DOHH2 (cell line): ENCODE measurements around the gene MT1H.

Source experiments
- H3F3A ChIP-seq: fragments of 200-600 bp; sonication (generic), shearing (Covaris generic); 2 replicates; pipeline ENCODE4 v1.6.0; 2016; ENCODE audit warnings: antibody characterized with exemption, mild to moderate bottlenecking; ENCODE audit not compliant: control insufficient read depth, insufficient read depth
- H3K27ac ChIP-seq: fragments of 200-600 bp; sonication (generic); 2 replicates; pipeline ENCODE4 v1.5.1; 2014; ENCODE audit warnings: low read depth, mild to moderate bottlenecking, low read length, moderate library complexity
- H3K27me3 ChIP-seq: fragments of 200-600 bp; sonication (generic); 2 replicates; pipeline ENCODE4 v1.6.1; 2014; ENCODE audit warnings: mild to moderate bottlenecking, low read length, mixed read lengths; ENCODE audit not compliant: control insufficient read depth
- H3K36me3 ChIP-seq: fragments of 200-600 bp; sonication (generic); 2 replicates; pipeline ENCODE4 v1.6.1; 2014; ENCODE audit warnings: mild to moderate bottlenecking, low read length, moderate library complexity, mixed read lengths; ENCODE audit not compliant: control insufficient read depth
- H3K4me1 ChIP-seq: fragments of 200-600 bp; sonication (generic); 2 replicates; pipeline ENCODE4 v1.6.1; 2014; ENCODE audit warnings: mild to moderate bottlenecking, low read length, mixed read lengths; ENCODE audit not compliant: control insufficient read depth
- H3K4me2 ChIP-seq: fragments of 200-600 bp; sonication (generic); 2 replicates; pipeline ENCODE4 v1.6.0; 2014; ENCODE audit warnings: mild to moderate bottlenecking, low read length, moderate library complexity
- H3K4me3 ChIP-seq: fragments of 200-600 bp; sonication (generic); 2 replicates; pipeline ENCODE4 v1.5.1; 2014; ENCODE audit warnings: mild to moderate bottlenecking, low read length, mixed read lengths
- H3K79me2 ChIP-seq: fragments of 200-600 bp; sonication (generic); 2 replicates; pipeline ENCODE4 v1.6.1; 2014; ENCODE audit warnings: mild to moderate bottlenecking, low read length, mixed read lengths; ENCODE audit not compliant: control insufficient read depth
- H3K9me2 ChIP-seq: fragments of 200-600 bp; sonication (generic); replicated peaks from 2 replicates; pipeline ENCODE4 v1.6.1; 2014; ENCODE audit warnings: mild to moderate bottlenecking, low read length, mixed read lengths; ENCODE audit not compliant: control insufficient read depth
- H3K9me3 ChIP-seq: fragments of 200-600 bp; sonication (generic); 2 replicates; pipeline ENCODE4 v1.6.1; 2014; ENCODE audit warnings: antibody characterized with exemption, low read length, mixed read lengths; ENCODE audit not compliant: control insufficient read depth, insufficient read depth
- H4K20me1 ChIP-seq: fragments of 200-600 bp; sonication (generic); 2 replicates; pipeline ENCODE4 v1.6.0; 2014; ENCODE audit warnings: low read depth, mild to moderate bottlenecking, antibody characterized with exemption, low read length, moderate library complexity; ENCODE audit not compliant: control insufficient read depth, insufficient read depth
- EZH2phosphoT487 ChIP-seq: fragments of 200-600 bp; sonication (generic); IDR thresholded peaks from 2 replicates; pipeline ENCODE4 v1.6.1; 2017; ENCODE audit warnings: borderline replicate concordance, mild to moderate bottlenecking, antibody characterized with exemption, low read length, moderate library complexity, mixed read lengths
- TF ChIP-seq, protein P1 (sequence below): fragments of 200-600 bp; sonication (generic); IDR thresholded peaks from one replicate; pipeline ENCODE4 v1.5.1; 2014; ENCODE audit warnings: antibody characterized with exemption, mild to moderate bottlenecking, low read depth, low read length; ENCODE audit not compliant: poor library complexity, severe bottlenecking

Gene MT1H

DNA sequence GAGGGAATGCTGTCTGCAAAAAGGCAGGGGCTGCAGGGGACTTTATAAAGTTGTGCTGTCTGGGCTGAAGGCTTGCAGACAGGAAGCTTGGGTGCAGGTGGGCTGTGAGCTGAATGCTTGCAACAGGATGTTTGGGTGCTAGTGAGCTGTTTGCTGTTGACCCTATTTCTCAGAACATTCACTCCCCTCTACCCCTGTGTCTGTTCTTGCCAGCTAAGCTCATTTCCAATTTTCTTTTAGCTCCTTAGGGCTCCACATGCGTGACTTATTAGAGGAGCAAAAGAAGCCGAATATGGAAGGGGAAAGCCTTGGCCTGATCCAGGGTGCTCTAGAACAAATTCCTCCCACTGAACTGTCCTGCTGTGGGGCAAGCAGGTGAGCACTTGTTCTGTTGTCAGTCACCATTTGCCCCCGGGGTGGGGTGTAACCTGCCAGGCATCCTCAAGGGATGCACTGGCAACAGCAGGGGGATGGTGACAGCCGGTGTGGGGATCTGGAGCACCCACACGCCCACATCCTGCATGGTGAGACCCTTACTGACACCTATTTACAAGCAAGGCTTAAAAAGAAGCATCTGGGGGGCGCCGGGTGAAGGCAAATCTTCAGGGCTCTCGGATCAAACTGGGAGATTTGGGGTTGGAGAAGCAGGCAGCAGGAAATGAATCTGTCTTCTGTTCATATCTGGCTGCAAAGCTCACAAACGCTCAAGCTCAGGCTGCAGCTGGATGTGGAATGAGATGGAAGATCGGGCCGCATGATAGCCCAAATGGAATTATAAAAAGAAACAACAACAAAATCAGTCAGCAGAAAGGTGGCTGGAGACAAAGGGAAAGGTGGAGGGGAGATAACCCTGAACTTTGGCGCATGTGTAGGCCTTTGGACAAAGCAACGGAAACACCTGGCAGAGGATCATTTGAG is 39.2 kb downstream of the MT1H start:
- no peak for TF ChIP-seq EZH2phosphoT487
- TF ChIP-seq, protein P1, sequence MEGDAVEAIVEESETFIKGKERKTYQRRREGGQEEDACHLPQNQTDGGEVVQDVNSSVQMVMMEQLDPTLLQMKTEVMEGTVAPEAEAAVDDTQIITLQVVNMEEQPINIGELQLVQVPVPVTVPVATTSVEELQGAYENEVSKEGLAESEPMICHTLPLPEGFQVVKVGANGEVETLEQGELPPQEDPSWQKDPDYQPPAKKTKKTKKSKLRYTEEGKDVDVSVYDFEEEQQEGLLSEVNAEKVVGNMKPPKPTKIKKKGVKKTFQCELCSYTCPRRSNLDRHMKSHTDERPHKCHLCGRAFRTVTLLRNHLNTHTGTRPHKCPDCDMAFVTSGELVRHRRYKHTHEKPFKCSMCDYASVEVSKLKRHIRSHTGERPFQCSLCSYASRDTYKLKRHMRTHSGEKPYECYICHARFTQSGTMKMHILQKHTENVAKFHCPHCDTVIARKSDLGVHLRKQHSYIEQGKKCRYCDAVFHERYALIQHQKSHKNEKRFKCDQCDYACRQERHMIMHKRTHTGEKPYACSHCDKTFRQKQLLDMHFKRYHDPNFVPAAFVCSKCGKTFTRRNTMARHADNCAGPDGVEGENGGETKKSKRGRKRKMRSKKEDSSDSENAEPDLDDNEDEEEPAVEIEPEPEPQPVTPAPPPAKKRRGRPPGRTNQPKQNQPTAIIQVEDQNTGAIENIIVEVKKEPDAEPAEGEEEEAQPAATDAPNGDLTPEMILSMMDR: no peak
- Histone ChIP-seq H3K9me2 (no peaks in the 10 kb centered on the region), H3K27ac (no peak overlapping the region), H3K27me3 (peaks cover 11% of the 10 kb centered on the region; the same call in 1 of the 2 replicates), H4K20me1 (no peaks in the 10 kb centered on the region), H3K9me3 (no peaks in the 10 kb centered on the region), H3K36me3 (no peaks in the 10 kb centered on the region), H3K4me2 (no peak overlapping the region), H3K4me3 (no peak overlapping the region), H3K79me2 (no peaks in the 10 kb centered on the region), H3F3A (no peaks in the 10 kb centered on the region), H3K4me1 (peaks cover 6% of the 10 kb centered on the region; the same call in 1 of the 2 replicates)

DNA sequence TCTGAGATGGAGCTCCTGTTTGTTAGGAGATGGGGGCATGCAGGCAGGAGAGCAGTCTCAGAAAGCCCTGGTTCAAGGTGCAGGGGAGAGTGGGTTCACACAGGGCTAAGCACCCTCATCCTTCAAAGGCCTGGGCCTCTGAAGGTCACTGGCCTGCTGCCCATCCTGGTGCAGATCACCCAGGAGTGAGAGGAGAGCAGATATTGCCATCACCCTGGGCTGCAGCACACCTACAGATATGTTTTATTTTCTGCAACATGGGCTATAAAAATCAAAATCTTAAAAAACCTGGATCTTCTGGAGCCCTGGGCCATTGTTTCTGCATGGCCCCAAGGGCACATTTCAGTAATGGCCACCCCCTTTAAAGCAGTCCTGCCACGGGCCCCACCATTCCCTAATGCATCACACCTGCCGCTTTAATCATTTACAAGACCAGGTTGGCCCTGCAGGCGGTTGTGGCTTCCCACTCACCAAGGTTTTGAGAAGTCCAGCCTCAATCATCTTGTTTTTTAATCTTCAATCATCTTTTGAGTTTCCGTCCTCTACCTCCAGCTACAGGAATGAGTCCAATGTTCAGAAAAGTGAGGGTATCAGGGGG is 39.9 kb downstream of the MT1H start:
- TF ChIP-seq, protein P1: no peak
- no peak for TF ChIP-seq EZH2phosphoT487
- H3K4me2 ChIP-seq: no peak overlapping the region
- H3K4me1 ChIP-seq: peaks cover 6% of the 10 kb centered on the region; the same call in 1 of the 2 replicates
- no peak overlapping the region for H3K4me3 ChIP-seq
- no peaks in the 10 kb centered on the region for H3K36me3 ChIP-seq
- no peaks in the 10 kb centered on the region for H4K20me1 ChIP-seq
- H3K27ac ChIP-seq: no peak overlapping the region
- H3K27me3 ChIP-seq: peaks cover 11% of the 10 kb centered on the region; the same call in 1 of the 2 replicates
- H3K9me2 ChIP-seq: no peaks in the 10 kb centered on the region
- no peaks in the 10 kb centered on the region for H3F3A ChIP-seq
- no peaks in the 10 kb centered on the region for H3K79me2 ChIP-seq
- H3K9me3 ChIP-seq: no peaks in the 10 kb centered on the region

DNA sequence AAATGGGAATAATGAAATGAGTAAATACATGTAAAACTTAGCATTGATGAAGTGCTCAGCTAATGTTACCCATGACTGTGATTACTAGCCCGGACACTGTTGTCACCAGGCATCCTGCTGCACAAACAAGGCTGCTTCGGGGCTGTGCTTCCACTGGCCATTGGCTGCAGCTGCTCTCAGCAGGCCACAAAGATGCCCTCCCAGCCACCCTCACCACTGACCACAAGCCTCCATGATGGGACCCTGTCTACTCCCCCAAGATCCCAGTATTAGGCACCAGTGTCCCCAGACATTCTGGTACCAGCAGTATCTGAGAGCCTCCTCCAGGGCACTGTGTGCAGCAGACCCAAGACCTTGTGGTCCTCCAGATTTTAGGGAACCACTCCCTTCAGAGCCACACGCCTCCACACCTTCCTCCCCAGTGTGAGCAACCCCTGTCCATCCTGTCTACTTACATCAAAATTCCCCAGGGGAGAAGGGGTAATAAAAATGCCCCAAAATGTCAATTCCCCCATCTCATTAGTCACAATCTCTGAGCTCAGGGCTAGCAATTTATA is 40.6 kb downstream of the MT1H start:
- Histone ChIP-seq H3K36me3 (no peaks in the 10 kb centered on the region), H3K27me3 (peaks cover 11% of the 10 kb centered on the region; the same call in 1 of the 2 replicates), H3K9me3 (no peaks in the 10 kb centered on the region), H3K9me2 (no peaks in the 10 kb centered on the region), H3F3A (no peaks in the 10 kb centered on the region), H4K20me1 (no peaks in the 10 kb centered on the region), H3K4me2 (no peak overlapping the region), H3K79me2 (no peaks in the 10 kb centered on the region), H3K4me1 (peaks cover 6% of the 10 kb centered on the region; the same call in 1 of the 2 replicates), H3K27ac (no peak overlapping the region), H3K4me3 (no peak overlapping the region)
- TF ChIP-seq, protein P1: no peak
- no peak for TF ChIP-seq EZH2phosphoT487
